Measurements from ENCODE around the gene SPEG.

Gene SPEG

DNA sequence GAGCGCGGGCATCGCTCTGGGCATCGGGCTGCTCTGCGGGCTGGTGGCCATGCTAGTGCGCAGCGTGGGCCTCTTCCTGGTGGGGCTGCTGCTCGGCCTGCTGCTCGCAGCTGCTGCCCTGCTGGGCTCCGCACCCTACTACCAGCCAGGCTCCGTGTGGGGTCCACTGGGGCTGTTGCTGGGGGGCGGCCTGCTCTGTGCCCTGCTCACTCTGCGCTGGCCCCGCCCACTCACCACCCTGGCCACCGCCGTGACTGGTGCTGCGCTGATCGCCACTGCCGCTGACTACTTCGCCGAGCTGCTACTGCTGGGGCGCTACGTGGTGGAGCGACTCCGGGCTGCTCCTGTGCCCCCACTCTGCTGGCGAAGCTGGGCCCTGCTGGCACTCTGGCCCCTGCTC lies 113.0 kb downstream of the SPEG start:
- TF ChIP-seq, protein P1, sequence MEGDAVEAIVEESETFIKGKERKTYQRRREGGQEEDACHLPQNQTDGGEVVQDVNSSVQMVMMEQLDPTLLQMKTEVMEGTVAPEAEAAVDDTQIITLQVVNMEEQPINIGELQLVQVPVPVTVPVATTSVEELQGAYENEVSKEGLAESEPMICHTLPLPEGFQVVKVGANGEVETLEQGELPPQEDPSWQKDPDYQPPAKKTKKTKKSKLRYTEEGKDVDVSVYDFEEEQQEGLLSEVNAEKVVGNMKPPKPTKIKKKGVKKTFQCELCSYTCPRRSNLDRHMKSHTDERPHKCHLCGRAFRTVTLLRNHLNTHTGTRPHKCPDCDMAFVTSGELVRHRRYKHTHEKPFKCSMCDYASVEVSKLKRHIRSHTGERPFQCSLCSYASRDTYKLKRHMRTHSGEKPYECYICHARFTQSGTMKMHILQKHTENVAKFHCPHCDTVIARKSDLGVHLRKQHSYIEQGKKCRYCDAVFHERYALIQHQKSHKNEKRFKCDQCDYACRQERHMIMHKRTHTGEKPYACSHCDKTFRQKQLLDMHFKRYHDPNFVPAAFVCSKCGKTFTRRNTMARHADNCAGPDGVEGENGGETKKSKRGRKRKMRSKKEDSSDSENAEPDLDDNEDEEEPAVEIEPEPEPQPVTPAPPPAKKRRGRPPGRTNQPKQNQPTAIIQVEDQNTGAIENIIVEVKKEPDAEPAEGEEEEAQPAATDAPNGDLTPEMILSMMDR (IDR thresholded peaks at IDR 0.05; ENCODE audit: borderline replicate concordance, control extremely low read depth, extremely low read depth, insufficient read depth, missing control alignments): no peak
- in situ Hi-C loops (cut with MboI; ENCODE audit: low sequenced_read_pairs, unreplicated experiment): no loop called here
- DNase-seq (ENCODE audit: low spot score): no peak
